GM18870 (cell line): ENCODE measurements around the gene FKBP1B.
"Not testable (repeated sequence)": the region's sequence is repeated elsewhere in the genome, so short reads cannot be mapped to it uniquely, and the experiment has no call there.

Source experiments
- ATAC-seq: cut with Tn5 transposase; IDR thresholded peaks from one replicate; pipeline ENCODE4 v1.9.1; 2021; ENCODE audit warnings: moderate library complexity; ENCODE audit not compliant: unreplicated experiment

Gene FKBP1B

GRCh38 chr2:24049485-24050021 lies at the start of gene FKBP1B:
FKBP1B (plus strand) TSS chr2:24049741; CDS start chr2:24049850, 109 bp downstream.
- no peak for ATAC-seq

- no peak for ATAC-seq
These were observed 41.8 kb upstream of the FKBP1B start for GRCh38 chr2:24007693-24008092.

GRCh38 chr2:24008672-24009366 lies 40.7 kb upstream of the FKBP1B start:
- ATAC-seq = no peak

- ATAC-seq = no peak
These were observed 40.2 kb upstream of the FKBP1B start for GRCh38 chr2:24009367-24009679.

DNA sequence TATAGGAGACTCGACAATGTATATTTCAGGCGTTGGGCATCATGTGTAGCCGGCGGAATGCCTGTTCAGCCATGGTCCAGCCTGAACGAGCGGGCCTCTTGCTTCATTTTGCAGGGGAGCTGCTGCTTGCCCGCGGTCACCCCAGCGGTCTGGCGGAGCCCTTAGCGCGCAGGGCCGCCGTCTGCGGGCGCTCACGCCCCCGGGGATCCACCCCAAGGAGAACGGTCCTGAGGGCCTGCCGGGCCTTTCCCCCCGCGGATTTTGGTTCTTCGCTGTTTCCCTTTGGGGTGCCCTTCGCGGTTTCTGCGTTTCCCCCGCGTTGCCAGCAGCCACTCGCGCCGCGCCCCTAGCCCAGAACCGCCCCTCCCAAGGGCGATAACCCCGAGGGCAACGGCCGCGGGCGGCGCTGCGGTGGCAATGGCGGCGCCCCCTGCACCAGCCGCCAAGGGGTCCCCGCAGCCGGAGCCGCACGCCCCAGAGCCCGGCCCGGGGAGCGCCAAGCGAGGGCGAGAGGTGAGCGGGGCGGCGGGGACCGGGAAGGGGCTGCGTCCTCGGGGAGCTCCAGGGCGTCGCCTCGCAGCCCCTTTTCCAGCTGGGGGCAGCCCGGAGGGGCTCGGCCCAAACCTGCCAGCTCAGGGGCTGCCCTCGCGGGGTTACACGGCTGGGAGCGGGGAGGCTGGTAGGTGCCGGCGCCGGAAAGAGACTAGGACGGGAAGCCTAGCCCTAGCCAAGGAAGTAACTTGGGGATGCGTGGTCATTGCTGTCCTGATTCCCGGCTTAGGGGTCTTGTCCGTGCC lies 39.7 kb upstream of the FKBP1B start, which contains the start of gene MFSD2B:
MFSD2B (plus strand) TSS at position 406 of the 797 bp plus-strand sequence; CDS start at position 418, 12 bp downstream.
- ATAC-seq = no peak

DNA sequence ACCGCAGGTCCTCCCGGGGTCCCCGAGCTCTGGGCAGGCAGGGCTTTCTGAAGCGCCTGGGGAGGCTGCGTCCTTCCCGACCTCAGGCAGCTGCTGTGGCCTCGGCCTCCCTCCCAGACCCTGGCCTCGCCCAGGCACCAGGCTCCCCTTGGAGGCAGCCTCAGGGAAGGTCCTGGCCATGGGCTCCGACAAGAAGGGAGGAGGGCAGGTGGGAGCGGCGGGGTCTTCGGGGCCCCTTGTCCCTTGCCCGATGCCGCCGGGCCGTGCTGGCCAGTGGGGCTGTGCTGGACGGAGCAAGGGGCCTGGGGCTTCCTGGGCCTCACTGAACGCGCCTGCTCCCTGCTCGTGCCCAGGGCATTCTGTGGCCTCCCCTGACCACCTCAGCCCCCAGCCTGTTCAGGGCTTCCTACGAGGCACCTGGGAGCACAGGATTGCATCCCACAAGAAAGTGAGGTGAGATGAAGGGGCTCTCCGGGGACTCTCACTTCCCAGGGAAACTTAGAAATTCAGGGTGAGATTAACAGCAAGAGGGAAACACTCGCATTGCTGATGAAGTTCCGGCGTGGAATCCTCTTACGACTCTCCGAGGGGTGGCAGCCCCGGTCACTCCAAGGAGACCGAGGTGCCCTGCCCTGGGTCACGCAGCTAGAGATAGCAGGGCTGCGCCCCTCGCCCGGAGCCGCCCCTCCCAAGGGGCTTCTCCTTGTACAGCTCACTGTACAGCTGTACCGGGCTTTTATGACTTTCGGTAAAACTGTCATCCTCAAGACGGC lies 38.9 kb upstream of the FKBP1B start:
- no peak for ATAC-seq

DNA sequence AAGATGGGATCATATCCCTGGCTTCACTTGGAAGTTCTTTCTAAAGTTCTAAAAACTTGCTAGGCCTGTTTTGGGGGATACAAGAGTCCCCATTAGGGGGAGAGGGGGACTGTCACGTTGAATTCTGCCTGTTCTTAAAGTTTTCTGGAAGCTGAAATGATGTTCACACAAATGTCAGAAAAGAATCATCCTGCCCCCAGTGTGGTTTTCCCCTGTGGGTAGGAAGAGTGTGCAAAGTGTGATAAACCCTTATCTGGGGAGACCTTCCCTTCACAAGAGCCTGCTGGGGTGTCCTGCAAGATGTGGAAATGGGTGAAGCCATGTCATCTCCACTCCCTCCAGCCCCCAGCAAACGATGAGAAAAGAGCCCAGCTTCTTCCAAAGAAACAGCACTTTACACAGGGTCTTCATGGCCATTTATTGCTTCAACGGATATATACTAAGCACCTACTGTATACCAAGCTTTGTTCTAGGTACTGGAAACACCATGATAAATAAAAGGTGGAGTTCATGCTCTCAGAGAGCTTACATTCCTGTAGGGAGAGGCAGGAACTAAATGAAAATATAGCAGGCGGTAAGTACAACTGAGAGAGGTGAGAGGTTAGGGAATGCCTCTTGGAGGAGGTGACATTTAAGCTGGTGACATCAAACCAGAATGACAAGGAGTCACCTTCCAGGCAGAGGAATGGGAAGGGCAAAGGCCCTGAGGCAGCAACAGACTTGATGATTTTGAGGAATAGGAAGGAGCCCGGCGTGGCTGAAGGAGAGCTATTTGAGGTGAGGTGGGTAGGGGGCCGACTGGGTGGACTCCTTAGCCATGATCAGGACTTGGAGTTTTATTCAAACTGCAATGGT lies 38.1 kb upstream of the FKBP1B start:
- ATAC-seq = no peak

DNA sequence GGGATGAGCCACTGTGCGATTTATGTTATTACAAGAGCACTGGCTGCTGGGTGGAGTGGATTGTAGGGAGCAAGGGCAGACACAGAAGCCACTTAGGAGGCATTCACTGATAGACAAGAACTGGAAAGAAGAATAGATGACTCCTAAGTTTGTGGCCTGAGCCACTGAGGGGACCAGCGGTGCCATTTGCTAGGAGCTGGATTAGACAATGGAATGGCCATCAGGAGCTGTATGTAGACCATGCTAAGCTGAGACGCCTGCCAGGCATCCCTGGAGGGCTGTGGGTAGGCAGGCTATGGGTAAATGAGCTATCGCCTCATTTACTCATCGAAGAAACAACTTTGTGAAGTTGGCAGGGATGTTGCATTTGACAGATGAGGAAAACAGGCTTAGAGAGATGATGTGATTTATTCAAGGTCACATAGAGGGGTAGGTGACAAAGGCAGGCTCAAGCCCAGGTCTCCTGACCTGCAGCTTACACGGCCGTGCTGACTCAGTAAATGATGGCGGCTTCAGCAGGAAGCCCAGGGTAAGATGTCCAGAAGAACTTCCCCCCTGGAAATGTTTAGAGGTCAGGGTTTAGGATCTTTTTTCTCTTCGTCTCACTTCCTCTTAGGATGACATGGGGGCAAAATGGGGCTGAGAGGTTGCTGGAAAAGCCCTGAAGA lies 36.9 kb upstream of the FKBP1B start:
- ATAC-seq = no peak

GRCh38 chr2:24014902-24015301 lies 34.6 kb upstream of the FKBP1B start:
- not testable (repeated sequence) for ATAC-seq

GRCh38 chr2:24015562-24016375 lies 33.8 kb upstream of the FKBP1B start:
- ATAC-seq = no peak

- ATAC-seq = no peak
These were observed 33.2 kb upstream of the FKBP1B start for GRCh38 chr2:24016376-24016761.

GRCh38 chr2:24016853-24017703 lies 32.5 kb upstream of the FKBP1B start:
- ATAC-seq = no peak

DNA sequence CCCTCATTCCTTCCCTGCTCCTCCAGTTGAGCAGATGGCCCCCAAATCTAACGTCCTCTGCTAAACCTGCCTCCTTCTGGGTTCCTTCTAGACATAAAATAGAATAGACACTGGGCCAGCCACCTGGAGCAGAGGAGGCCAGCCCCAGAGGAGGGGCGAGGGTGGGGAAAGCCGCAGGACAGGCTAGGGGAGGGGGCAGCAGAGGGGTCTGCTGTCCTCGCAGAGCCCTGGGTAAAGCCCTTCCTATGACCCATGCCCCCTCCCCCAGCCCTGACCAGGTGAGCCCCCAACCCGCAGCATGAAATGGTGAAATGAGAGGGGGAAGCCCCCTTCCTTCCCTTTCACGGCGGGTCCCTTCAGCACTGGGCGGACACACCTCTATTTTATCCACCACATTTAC lies 31.8 kb upstream of the FKBP1B start:
- ATAC-seq = no peak

- ATAC-seq = no peak
These were observed 31.3 kb upstream of the FKBP1B start for GRCh38 chr2:24018241-24018640.

DNA sequence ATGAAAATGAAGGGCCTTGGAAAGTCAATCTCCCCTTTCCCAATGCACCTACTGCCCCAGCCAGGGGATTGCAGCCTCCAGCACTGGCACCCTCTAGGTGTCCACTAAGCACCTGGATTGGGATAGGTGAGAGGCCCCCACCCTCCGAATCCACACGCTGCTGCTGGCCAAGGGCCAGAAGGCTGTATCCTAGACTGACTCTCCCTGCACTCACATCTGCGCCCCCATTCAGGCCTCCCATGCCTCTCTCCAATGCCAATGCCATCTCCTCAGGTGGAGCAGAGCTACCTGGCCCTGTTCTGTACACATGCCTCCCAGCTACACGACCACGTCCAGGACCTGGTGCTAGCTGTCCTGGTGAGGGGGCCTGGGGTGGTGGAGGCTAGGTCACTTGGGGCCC lies 29.8 kb upstream of the FKBP1B start:
- no peak for ATAC-seq

GRCh38 chr2:24020244-24020643 lies 29.3 kb upstream of the FKBP1B start:
- no peak for ATAC-seq

DNA sequence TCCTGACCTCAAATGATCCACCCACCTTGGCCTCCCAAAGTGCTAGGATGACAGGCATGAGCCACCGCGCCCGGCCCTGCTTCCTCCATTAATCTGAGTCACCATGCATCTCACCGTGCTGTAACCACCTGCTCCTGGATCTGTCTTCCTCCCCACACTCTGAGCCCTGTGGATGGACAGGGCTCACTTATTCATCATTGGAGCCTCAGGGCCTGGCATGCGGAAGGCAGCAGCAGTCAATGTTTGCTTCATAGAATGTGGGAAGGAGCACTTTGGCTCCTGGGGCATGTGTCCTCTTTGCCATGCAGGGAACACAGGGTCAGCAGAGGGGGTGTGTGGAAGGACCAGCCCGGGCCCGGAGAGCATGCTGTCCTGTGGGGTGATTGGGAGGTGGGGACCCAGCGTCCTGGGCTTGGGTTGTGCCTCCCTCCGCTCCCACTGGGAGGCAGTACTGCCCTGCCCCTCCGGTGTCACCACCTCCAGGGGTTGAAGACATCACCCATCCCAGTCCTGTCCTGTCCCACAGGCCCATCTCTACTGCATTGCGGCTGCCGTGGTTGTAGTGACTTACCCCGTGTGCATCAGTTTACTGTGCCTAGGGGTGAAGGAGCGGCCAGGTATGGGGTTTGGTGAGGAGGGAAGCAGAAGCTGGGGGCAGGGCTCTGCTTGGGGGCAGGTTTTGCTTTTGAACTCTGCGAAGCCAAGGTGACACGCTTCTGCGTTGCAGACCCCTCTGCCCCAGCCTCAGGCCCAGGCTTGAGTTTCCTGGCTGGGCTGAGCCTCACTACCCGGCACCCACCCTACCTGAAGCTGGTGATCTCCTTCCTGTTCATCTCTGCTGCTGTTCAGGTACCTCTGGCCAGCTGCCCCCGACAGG lies 28.2 kb upstream of the FKBP1B start:
- ATAC-seq = no peak
